ENCODE results near the gene HBE1. TPM values are rescaled to one million over a fixed set of nuclear protein-coding genes. Genes with fewer than 3 reads are reported as not detected.

The HBE1 gene
- total and polyA plus RNA-seq, 10 of the 15 experiments (the other 5 are each of a cell fraction or from before 2014, with no cell fraction given), result 0.13 to 2.7 (median 0.62) TPM; not detected in 5

DNA sequence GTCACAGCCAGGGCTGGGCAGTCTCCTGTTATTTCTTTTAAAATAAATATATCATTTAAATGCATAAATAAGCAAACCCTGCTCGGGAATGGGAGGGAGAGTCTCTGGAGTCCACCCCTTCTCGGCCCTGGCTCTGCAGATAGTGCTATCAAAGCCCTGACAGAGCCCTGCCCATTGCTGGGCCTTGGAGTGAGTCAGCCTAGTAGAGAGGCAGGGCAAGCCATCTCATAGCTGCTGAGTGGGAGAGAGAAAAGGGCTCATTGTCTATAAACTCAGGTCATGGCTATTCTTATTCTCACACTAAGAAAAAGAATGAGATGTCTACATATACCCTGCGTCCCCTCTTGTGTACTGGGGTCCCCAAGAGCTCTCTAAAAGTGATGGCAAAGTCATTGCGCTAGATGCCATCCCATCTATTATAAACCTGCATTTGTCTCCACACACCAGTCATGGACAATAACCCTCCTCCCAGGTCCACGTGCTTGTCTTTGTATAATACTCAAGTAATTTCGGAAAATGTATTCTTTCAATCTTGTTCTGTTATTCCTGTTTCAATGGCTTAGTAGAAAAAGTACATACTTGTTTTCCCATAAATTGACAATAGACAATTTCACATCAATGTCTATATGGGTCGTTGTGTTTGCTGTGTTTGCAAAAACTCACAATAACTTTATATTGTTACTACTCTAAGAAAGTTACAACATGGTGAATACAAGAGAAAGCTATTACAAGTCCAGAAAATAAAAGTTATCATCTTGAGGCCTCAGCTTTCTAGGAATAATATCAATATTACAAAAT is 18.6 kb upstream of the HBE1 start:
- ATAC-seq, result no peak
- H3K27ac ChIP-seq (ENCODE audit: control insufficient read depth, insufficient read depth), result no peak overlapping the region
- in situ Hi-C loops (cut with MboI), result no loop called here

DNA sequence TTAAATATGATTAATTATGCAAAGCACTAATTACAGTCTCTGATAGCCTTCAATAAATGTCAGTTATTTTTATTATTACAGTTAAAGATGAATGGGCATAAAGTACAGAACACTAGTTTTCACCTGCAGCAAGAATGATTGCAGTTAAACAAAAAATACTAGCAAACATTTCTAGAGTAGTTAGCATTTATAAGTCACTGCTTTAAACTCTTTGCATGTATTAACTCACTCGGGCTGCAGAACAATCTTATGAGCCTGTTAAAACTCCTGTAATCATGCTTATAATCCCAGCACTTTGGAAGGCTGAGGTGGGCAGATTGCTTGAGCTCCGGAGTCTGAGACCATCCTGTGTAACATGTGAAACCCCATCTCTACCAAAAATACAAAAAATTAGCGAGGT is 17.2 kb upstream of the HBE1 start:
- Histone ChIP-seq H3K4me1 (ENCODE audit: control insufficient read depth, insufficient read depth, low read length) (no peaks in the 10 kb centered on the region), H3K27ac (ENCODE audit: control insufficient read depth, insufficient read depth) (no peak overlapping the region), H3K4me2 (ENCODE audit: control insufficient read depth, insufficient read depth) (no peak overlapping the region), H3K9me3 (replicated peaks; ENCODE audit: control insufficient read depth, insufficient read depth, low read length) (no peaks in the 10 kb centered on the region), H2AFZ (ENCODE audit: control insufficient read depth, low read depth, low read length) (no peak overlapping the region), H3K79me2 (ENCODE audit: control insufficient read depth, insufficient read depth, low read length) (no peaks in the 10 kb centered on the region), H3K4me3 (no peak overlapping the region), H4K20me1 (ENCODE audit: control insufficient read depth, insufficient read depth) (no peaks in the 10 kb centered on the region), H3K36me3 (ENCODE audit: control insufficient read depth in 2 of 2, insufficient read depth in 2 of 2, low read length in 1 of 2) (no peaks in the 10 kb centered on the region), H3K9ac (ENCODE audit: control insufficient read depth, insufficient read depth, low read length) (no peak overlapping the region), H3K27me3 (replicated peaks in 1 of 2; ENCODE audit: control insufficient read depth in 2 of 2, insufficient read depth in 2 of 2, low read length in 1 of 2) (no peaks in the 10 kb centered on the region)
- intact Hi-C loops (cut with micrococcal nuclease; ENCODE audit: unreplicated experiment), result no loop called here
- ChIA-PET SMC1A (ENCODE audit: uncharacterized antibody, unreplicated experiment) (no interaction called here), CTCF (no interaction called here), RAD21 (ENCODE audit: unreplicated experiment) (no interaction called here), POLR2A (no interaction called here)
- FAIRE-seq, result no peak
- in situ Hi-C loops (cut with MboI), result no loop called here
- no peak for ATAC-seq
- 19% methylated on average over 3 of the region's 3 CpGs for WGBS (ENCODE audit: insufficient coverage, insufficient replicate concordance, low lambda C conversion rate, missing lambda C conversion rate)
- no peak for DNase-seq (ENCODE audit: low read depth, low spot score)
- BruUV-seq (replicated peaks), result no TSS peak
- TF ChIP-seq, protein P1, sequence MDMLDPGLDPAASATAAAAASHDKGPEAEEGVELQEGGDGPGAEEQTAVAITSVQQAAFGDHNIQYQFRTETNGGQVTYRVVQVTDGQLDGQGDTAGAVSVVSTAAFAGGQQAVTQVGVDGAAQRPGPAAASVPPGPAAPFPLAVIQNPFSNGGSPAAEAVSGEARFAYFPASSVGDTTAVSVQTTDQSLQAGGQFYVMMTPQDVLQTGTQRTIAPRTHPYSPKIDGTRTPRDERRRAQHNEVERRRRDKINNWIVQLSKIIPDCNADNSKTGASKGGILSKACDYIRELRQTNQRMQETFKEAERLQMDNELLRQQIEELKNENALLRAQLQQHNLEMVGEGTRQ (IDR thresholded peaks at IDR 0.05; ENCODE audit: borderline replicate concordance, low read depth, low read length), result no peak
- no peak for TF ChIP-seq CREB1 (IDR thresholded peaks at IDR 0.05; ENCODE audit: low read depth)
- TF ChIP-seq SMARCA5 (IDR thresholded peaks at IDR 0.05), result no peak
- TF ChIP-seq, protein P2, sequence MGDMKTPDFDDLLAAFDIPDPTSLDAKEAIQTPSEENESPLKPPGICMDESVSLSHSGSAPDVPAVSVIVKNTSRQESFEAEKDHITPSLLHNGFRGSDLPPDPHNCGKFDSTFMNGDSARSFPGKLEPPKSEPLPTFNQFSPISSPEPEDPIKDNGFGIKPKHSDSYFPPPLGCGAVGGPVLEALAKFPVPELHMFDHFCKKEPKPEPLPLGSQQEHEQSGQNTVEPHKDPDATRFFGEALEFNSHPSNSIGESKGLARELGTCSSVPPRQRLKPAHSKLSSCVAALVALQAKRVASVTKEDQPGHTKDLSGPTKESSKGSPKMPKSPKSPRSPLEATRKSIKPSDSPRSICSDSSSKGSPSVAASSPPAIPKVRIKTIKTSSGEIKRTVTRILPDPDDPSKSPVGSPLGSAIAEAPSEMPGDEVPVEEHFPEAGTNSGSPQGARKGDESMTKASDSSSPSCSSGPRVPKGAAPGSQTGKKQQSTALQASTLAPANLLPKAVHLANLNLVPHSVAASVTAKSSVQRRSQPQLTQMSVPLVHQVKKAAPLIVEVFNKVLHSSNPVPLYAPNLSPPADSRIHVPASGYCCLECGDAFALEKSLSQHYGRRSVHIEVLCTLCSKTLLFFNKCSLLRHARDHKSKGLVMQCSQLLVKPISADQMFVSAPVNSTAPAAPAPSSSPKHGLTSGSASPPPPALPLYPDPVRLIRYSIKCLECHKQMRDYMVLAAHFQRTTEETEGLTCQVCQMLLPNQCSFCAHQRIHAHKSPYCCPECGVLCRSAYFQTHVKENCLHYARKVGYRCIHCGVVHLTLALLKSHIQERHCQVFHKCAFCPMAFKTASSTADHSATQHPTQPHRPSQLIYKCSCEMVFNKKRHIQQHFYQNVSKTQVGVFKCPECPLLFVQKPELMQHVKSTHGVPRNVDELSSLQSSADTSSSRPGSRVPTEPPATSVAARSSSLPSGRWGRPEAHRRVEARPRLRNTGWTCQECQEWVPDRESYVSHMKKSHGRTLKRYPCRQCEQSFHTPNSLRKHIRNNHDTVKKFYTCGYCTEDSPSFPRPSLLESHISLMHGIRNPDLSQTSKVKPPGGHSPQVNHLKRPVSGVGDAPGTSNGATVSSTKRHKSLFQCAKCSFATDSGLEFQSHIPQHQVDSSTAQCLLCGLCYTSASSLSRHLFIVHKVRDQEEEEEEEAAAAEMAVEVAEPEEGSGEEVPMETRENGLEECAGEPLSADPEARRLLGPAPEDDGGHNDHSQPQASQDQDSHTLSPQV (IDR thresholded peaks at IDR 0.05), result no peak
- no peak for TF ChIP-seq TARDBP (IDR thresholded peaks at IDR 0.05; ENCODE audit: borderline replicate concordance)
- no peak for TF ChIP-seq ZNF274 (IDR thresholded peaks at IDR 0.05; ENCODE audit: insufficient read depth, insufficient read length)

More for the DNA sequence above, 18.6 kb upstream of the HBE1 start:
- Histone ChIP-seq H3K9ac (ENCODE audit: control insufficient read depth, insufficient read depth, low read length) (no peak overlapping the region), H3K4me3 (no peak overlapping the region), H2AFZ (ENCODE audit: control insufficient read depth, low read depth, low read length) (no peak overlapping the region), H3K36me3 (ENCODE audit: control insufficient read depth in 2 of 2, insufficient read depth in 2 of 2, low read length in 1 of 2) (no peaks in the 10 kb centered on the region), H4K20me1 (ENCODE audit: control insufficient read depth, insufficient read depth) (no peaks in the 10 kb centered on the region), H3K4me2 (ENCODE audit: control insufficient read depth, insufficient read depth) (no peak overlapping the region), H3K4me1 (ENCODE audit: control insufficient read depth, insufficient read depth, low read length) (no peaks in the 10 kb centered on the region), H3K27me3 (replicated peaks in 1 of 2; ENCODE audit: control insufficient read depth in 2 of 2, insufficient read depth in 2 of 2, low read length in 1 of 2) (no peaks in the 10 kb centered on the region), H3K9me3 (replicated peaks; ENCODE audit: control insufficient read depth, insufficient read depth, low read length) (no peaks in the 10 kb centered on the region), H3K79me2 (ENCODE audit: control insufficient read depth, insufficient read depth, low read length) (no peaks in the 10 kb centered on the region)
- ChIA-PET SMC1A (ENCODE audit: uncharacterized antibody, unreplicated experiment) (interaction anchor here (1.1 kb wide), 1 partner anchor 85 kb away, joined by 3 read pairs; no protein-coding TSS in a partner anchor), CTCF (interaction anchor here (2.8 kb wide), 1 partner anchor 164 kb away, joined by 10 read pairs; no protein-coding TSS in a partner anchor), POLR2A (interaction anchor here (1.6 kb wide), 1 partner anchor 10 kb away, joined by 4 read pairs; no protein-coding TSS in a partner anchor), RAD21 (ENCODE audit: unreplicated experiment) (no interaction called here)
- intact Hi-C loops (cut with micrococcal nuclease; ENCODE audit: unreplicated experiment), result no loop called here
- TF ChIP-seq, protein P3, sequence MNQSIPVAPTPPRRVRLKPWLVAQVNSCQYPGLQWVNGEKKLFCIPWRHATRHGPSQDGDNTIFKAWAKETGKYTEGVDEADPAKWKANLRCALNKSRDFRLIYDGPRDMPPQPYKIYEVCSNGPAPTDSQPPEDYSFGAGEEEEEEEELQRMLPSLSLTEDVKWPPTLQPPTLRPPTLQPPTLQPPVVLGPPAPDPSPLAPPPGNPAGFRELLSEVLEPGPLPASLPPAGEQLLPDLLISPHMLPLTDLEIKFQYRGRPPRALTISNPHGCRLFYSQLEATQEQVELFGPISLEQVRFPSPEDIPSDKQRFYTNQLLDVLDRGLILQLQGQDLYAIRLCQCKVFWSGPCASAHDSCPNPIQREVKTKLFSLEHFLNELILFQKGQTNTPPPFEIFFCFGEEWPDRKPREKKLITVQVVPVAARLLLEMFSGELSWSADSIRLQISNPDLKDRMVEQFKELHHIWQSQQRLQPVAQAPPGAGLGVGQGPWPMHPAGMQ (IDR thresholded peaks at IDR 0.05; ENCODE audit: borderline replicate concordance), result no peak
- no peak for TF ChIP-seq BMI1 (IDR thresholded peaks at IDR 0.05; ENCODE audit: borderline replicate concordance)
- no TSS peak for BruUV-seq (replicated peaks)
- 48% methylated on average over 7 of the region's 7 CpGs for WGBS (ENCODE audit: insufficient coverage, insufficient replicate concordance, low lambda C conversion rate, missing lambda C conversion rate)
- FAIRE-seq, result no peak
- DNase-seq (ENCODE audit: low read depth, low spot score), result no peak
